Body of pancreas (tissue), 4 donors: ENCODE data around the gene MROH9. TPM values are rescaled to one million over a fixed set of nuclear protein-coding genes. Genes with fewer than 3 reads are reported as not detected.

Experiments used
- ATAC-seq: fragments of 150-250 bp; one replicate; pipeline ENCODE4 v1.9.1; 2016
- DNase-seq, 4 donors: peaks; one replicate each; pipeline ENCODE4 v3.0.0-alpha.2; 2019
- H3K27ac ChIP-seq, 4 donors: fragments of 200-600 bp; sonication (generic); 1 replicate in 3 of 4; 2 replicates in 1 of 4; pipeline versions ENCODE4 v1.5.1 to v1.6.1; 2016 to 2019; ENCODE audit warnings: mild to moderate bottlenecking in 1 of 4, mixed read lengths in 1 of 4, moderate library complexity in 1 of 4
- H3K27me3 ChIP-seq, 2 donors: fragments of 200-600 bp; sonication (generic); one replicate each; pipeline ENCODE4 v1.6.0; 2016; ENCODE audit warnings: mild to moderate bottlenecking in 1 of 2
- H3K36me3 ChIP-seq, 2 donors: fragments of 200-600 bp; sonication (generic); replicated peaks in 1 of 2; 2 replicates each; pipeline ENCODE4 v1.5.1; 2016; ENCODE audit warnings: low read depth in 2 of 2; ENCODE audit not compliant: insufficient read depth in 1 of 2
- H3K4me1 ChIP-seq: fragments of 200-600 bp; sonication (generic); one replicate; pipeline ENCODE4 v1.6.0; 2016
- H3K4me3 ChIP-seq, 2 donors: fragments of 200-600 bp; sonication (generic); 1 replicate in 1 of 2; 2 replicates in 1 of 2; pipeline ENCODE4 v1.5.1; 2016 to 2019
- H3K9me3 ChIP-seq, 3 donors: fragments of 200-600 bp; sonication (generic); 1 replicate in 2 of 3; 2 replicates in 1 of 3; pipeline ENCODE4 v1.5.1; 2016
- POLR2A ChIP-seq, 3 donors: fragments of 450-650 bp; IDR thresholded peaks; one replicate each; pipeline ENCODE4 v1.6.1; 2016; ENCODE audit warnings: antibody characterized with exemption in 3 of 3, mild to moderate bottlenecking in 2 of 3
- WGBS, 2 donors: methylation state at CpG; one replicate each; pipeline ENCODE4 v1.1.5; 2017; 5-methylcytosine and 5-hydroxymethylcytosine counted together
- intact Hi-C: fragments of 100-400 bp; cut with DNase I; formaldehyde crosslinking; loops from one replicate; pipeline ENCODE4 v1.15.1; 2023
- total RNA-seq, 2 donors: library from RNA; depleted of rRNA; stranded (reverse); fragments of >200 nt; gene quantifications; one replicate each; pipeline ENCODE4 v1.1.0, GENCODE V29; 2016
- TF ChIP-seq, protein P1 (sequence below), 7 experiments: fragments of 450-650 bp in 4 of 7; fragments of 200-600 bp in 3 of 7; sonication (generic) in 3 of 7; IDR thresholded peaks; one replicate each; pipeline ENCODE4 v1.5.1; 2016 to 2019; ENCODE audit warnings: antibody characterized with exemption in 7 of 7

MROH9 gene
- total RNA-seq, 2 donors from 2014 or later, result not detected

DNA sequence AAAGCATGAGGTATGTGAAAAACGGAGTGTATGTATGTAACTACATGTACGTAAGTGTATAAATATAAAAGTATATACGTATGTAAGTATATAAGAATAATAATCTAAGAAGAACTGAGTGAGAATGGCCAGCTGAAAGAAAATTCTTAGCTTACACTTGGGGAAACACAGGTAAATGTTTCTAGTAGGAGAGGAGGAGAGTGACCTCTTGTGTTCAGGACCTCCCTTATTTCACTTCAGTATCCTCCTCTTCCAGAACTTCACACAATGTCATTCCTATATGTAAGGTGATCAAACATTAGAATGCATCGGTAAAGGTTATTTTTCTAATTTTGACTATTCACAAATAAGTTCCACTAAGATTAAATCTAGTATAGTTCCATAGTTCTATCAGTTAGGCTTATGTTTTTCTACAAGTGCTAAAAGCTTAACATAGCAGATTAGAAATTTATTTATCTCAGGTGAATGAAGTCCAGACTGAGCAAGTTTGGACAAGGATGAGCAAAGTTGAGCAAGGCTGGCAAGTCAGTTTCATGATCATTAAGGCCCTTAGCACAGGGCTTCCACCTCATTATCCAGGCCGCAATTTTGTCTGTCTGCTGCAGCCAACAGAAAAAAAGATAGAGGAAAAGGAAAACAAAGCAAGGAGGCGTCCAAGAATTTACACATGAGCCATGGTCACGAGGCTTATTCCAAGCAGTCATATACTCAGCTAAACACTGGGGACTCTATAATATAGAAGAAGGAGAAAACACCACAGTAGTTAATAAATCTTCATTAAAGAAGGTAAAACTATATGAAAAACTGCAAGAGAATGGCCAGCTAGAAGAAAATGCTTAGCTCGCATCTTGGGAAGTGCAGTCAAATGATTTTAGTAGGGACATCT is 7.1 kb upstream of the MROH9 start:
- Histone ChIP-seq H3K4me3 (no peak overlapping the region), H3K27ac (no peak overlapping the region), H3K9me3 (no peaks in the 10 kb centered on the region), H3K4me1 (no peaks in the 10 kb centered on the region), H3K36me3 (no peaks in the 10 kb centered on the region), H3K27me3 (no peaks in the 10 kb centered on the region)
- no peak for ATAC-seq
- WGBS, 2 donors, result 53 to 55% methylated on average over 8 of the region's 8 CpGs
- intact Hi-C loops, result no loop called here
- DNase-seq, result no peak
- TF ChIP-seq POLR2A (IDR thresholded peaks at IDR 0.05), result no peak
- TF ChIP-seq, protein P1, sequence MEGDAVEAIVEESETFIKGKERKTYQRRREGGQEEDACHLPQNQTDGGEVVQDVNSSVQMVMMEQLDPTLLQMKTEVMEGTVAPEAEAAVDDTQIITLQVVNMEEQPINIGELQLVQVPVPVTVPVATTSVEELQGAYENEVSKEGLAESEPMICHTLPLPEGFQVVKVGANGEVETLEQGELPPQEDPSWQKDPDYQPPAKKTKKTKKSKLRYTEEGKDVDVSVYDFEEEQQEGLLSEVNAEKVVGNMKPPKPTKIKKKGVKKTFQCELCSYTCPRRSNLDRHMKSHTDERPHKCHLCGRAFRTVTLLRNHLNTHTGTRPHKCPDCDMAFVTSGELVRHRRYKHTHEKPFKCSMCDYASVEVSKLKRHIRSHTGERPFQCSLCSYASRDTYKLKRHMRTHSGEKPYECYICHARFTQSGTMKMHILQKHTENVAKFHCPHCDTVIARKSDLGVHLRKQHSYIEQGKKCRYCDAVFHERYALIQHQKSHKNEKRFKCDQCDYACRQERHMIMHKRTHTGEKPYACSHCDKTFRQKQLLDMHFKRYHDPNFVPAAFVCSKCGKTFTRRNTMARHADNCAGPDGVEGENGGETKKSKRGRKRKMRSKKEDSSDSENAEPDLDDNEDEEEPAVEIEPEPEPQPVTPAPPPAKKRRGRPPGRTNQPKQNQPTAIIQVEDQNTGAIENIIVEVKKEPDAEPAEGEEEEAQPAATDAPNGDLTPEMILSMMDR (IDR thresholded peaks at IDR 0.05), result no peak

- no peak overlapping the region for H3K27ac ChIP-seq
Measured at GRCh38 chr1:170929412-170929834, 5.9 kb upstream of the MROH9 start.

DNA sequence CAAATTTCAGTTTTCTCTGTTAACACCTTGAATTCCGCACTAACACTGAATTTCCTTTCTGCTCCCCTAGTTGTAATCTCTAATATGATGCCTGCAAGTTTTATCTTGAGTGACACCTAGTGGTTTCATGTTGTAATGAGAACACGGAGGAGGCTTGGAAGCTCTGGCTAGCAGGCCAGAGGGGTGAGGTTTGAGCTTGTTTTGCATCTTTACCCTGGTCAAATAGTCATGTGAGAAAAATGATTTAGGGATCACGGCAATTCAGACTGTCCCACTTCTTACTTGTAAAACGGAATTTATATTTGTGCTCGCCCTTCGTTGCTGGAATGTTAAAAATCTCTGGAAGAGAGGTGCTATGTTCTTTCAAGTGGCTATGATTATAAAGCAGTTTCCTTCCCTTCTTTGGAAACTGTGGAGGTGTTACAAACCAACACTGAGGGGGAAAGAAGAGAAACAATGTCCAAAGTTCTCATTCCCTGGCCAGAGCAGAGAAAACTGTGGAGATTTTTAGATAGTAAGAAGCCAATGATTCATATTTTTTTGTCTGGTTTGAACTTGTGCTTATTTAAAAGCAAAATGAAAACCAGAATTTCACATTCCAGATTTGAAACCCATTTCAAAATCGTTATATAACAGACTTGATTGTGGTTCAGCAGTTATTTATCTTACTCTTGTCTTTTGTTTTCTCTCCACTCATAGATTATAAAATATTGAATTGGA is 5.3 kb upstream of the MROH9 start:
- intact Hi-C loops, result no loop called here
- ATAC-seq (peak; percentile 77), DNase-seq (peak in 3 of 4 donors; percentile 12 to 25 (median 17))
- H3K27ac ChIP-seq, result no peak overlapping the region
- no peaks in the 10 kb centered on the region for H3K27me3 ChIP-seq
- WGBS, 2 donors, result 11 to 12% methylated on average over 7 of the region's 7 CpGs
- no peaks in the 10 kb centered on the region for H3K36me3 ChIP-seq
- H3K4me3 ChIP-seq, result no peak overlapping the region
- TF ChIP-seq, protein P1 (IDR thresholded peaks at IDR 0.05), result peak; percentile 47 to 66 (median 58)
- no peak for TF ChIP-seq POLR2A (IDR thresholded peaks at IDR 0.05)
- H3K4me1 ChIP-seq, result no peaks in the 10 kb centered on the region
- no peaks in the 10 kb centered on the region for H3K9me3 ChIP-seq

More at GRCh38 chr1:170929412-170929834, 5.9 kb upstream of the MROH9 start:
- TF ChIP-seq POLR2A (IDR thresholded peaks at IDR 0.05), result no peak
- TF ChIP-seq, protein P1 (IDR thresholded peaks at IDR 0.05), result no peak
- intact Hi-C loops, result no loop called here
- no peaks in the 10 kb centered on the region for H3K9me3 ChIP-seq
- ATAC-seq (peak; percentile 15), DNase-seq (no peak)
- WGBS, 2 donors, result 31% methylated on average over 4 of the region's 4 CpGs
- H3K4me1 ChIP-seq, result no peaks in the 10 kb centered on the region
- H3K27me3 ChIP-seq, result no peaks in the 10 kb centered on the region
- no peaks in the 10 kb centered on the region for H3K36me3 ChIP-seq
- no peak overlapping the region for H3K4me3 ChIP-seq

GRCh38 chr1:170931650-170932049 is 3.7 kb upstream of the MROH9 start:
- intact Hi-C loops, result no loop called here

More at GRCh38 chr1:170931650-170932049, 3.7 kb upstream of the MROH9 start:
- H3K4me3 ChIP-seq, result no peak overlapping the region
- H3K9me3 ChIP-seq, result no peaks in the 10 kb centered on the region
- 67 to 79% methylated on average over 2 of the region's 2 CpGs for WGBS, 2 donors
- H3K27me3 ChIP-seq, result no peaks in the 10 kb centered on the region
- no peaks in the 10 kb centered on the region for H3K4me1 ChIP-seq
- no peak for ATAC-seq
- DNase-seq, result no peak
- TF ChIP-seq, protein P1 (IDR thresholded peaks at IDR 0.05), result no peak
- no peak for TF ChIP-seq POLR2A (IDR thresholded peaks at IDR 0.05)
- H3K36me3 ChIP-seq, result no peaks in the 10 kb centered on the region
- no peak overlapping the region for H3K27ac ChIP-seq
